T-cell (primary cell): Measurements from ENCODE around the gene LRRK1. TPM values are rescaled to one million over a fixed set of nuclear protein-coding genes. Genes with fewer than 3 reads are reported as not detected.

ENCODE experiments used
- ATAC-seq, 4 experiments: fragments of 200-7000 bp in 3 of 4; fragments of 150-1000 bp in 1 of 4; cut with Tn5 transposase; replicated peaks in 1 of 4; 1 replicate in 3 of 4; 2 replicates in 1 of 4; pipeline ENCODE4 v1.10.0; 2021; ENCODE audit warnings: moderate library complexity in 3 of 4, mild to moderate bottlenecking in 2 of 4, moderate number of reproducible peaks in 1 of 4
- CTCF ChIA-PET, 2 donors: fragments of 300-600 bp; sonication (Branson Sonifier 250); formaldehyde crosslinking; loops; one replicate each; lab custom pipeline; 2022; ENCODE audit warnings: antibody characterized with exemption in 2 of 2; lab: Charles Lee
- POLR2A ChIA-PET, 2 donors: fragments of 300-600 bp; sonication (Branson Sonifier 250); formaldehyde crosslinking; loops; one replicate each; lab custom pipeline; 2022; ENCODE audit warnings: antibody characterized with exemption in 2 of 2; lab: Charles Lee
- DNase-seq, 35 experiments: peaks; one replicate each; pipeline versions ENCODE4 v3.0.0 to v3.0.0-alpha.2; 2013 to 2023
- H3K27ac ChIP-seq: one replicate; pipeline ENCODE4 v1.5.1; 2013; ENCODE audit warnings: low read length
- H3K27me3 ChIP-seq, 2 experiments: replicated peaks in 1 of 2; 1 replicate in 1 of 2; 2 replicates in 1 of 2; pipeline versions ENCODE4 v1.6.1 to v1.7.0; 2013; ENCODE audit warnings: low read length in 1 of 2, mixed read lengths in 1 of 2; ENCODE audit not compliant: control insufficient read depth in 2 of 2, insufficient read depth in 2 of 2; ENCODE audit errors: extremely low read depth in 1 of 2
- H3K36me3 ChIP-seq, 2 donors: 1 replicate in 1 of 2; 2 replicates in 1 of 2; pipeline versions ENCODE4 v1.6.1 to v1.7.0; 2013; ENCODE audit warnings: low read length in 1 of 2; ENCODE audit not compliant: control insufficient read depth in 2 of 2, insufficient read depth in 1 of 2; ENCODE audit errors: extremely low read depth in 1 of 2
- H3K4me1 ChIP-seq, 2 experiments: 1 replicate in 1 of 2; 2 replicates in 1 of 2; pipeline versions ENCODE4 v1.6.1 to v1.7.0; 2013; ENCODE audit warnings: low read length in 2 of 2, mixed read lengths in 1 of 2; ENCODE audit not compliant: insufficient read depth in 2 of 2, control insufficient read depth in 1 of 2; ENCODE audit errors: extremely low read depth in 1 of 2
- H3K4me3 ChIP-seq, 2 donors: 1 replicate in 1 of 2; 2 replicates in 1 of 2; pipeline versions ENCODE4 v1.5.1 to v1.7.0; 2013; ENCODE audit warnings: mild to moderate bottlenecking in 2 of 2, low read length in 1 of 2, moderate library complexity in 1 of 2; ENCODE audit not compliant: control insufficient read depth in 1 of 2; ENCODE audit errors: extremely low read depth in 1 of 2
- H3K9me3 ChIP-seq: 2 replicates; pipeline ENCODE4 v1.7.0; 2013
- H3K27ac Mint-ChIP-seq, 2 donors: one replicate each; pipeline ENCODE4 v1.8.0; 2020 to 2021; ENCODE audit warnings: mild to moderate bottlenecking in 2 of 2, mixed read lengths in 2 of 2
- H3K27me3 Mint-ChIP-seq, 2 donors: one replicate each; pipeline ENCODE4 v1.8.0; 2021 to 2022; ENCODE audit warnings: mixed read lengths in 2 of 2
- H3K36me3 Mint-ChIP-seq: one replicate; pipeline ENCODE4 v1.8.0; 2021; ENCODE audit warnings: mixed read lengths
- H3K4me1 Mint-ChIP-seq, 3 donors: one replicate each; pipeline ENCODE4 v1.8.0; 2020 to 2022; ENCODE audit warnings: mixed read lengths in 3 of 3, mild to moderate bottlenecking in 1 of 3
- H3K4me3 Mint-ChIP-seq, 3 donors: one replicate each; pipeline ENCODE4 v1.8.0; 2020 to 2022; ENCODE audit warnings: mild to moderate bottlenecking in 3 of 3, mixed read lengths in 3 of 3, moderate library complexity in 3 of 3
- H3K9me3 Mint-ChIP-seq, 3 donors: one replicate each; pipeline ENCODE4 v1.8.0; 2020 to 2022; ENCODE audit warnings: mixed read lengths in 3 of 3
- WGBS: methylation state at CpG from one replicate; pipeline ENCODE4 v1.1.5; 2013; ENCODE audit warnings: missing lambda C conversion rate; ENCODE audit not compliant: insufficient coverage; 5-methylcytosine and 5-hydroxymethylcytosine counted together
- total RNA-seq, 35 experiments: library from RNA in 6 of 35; stranded (reverse) in 6 of 35; fragments of 120-200 nt in 1 of 35; gene quantifications; one replicate each; pipeline versions ENCODE4 v1.2.1 to v1.2.4 and lab custom pipeline; 2013 to 2026

Gene LRRK1, protein sequence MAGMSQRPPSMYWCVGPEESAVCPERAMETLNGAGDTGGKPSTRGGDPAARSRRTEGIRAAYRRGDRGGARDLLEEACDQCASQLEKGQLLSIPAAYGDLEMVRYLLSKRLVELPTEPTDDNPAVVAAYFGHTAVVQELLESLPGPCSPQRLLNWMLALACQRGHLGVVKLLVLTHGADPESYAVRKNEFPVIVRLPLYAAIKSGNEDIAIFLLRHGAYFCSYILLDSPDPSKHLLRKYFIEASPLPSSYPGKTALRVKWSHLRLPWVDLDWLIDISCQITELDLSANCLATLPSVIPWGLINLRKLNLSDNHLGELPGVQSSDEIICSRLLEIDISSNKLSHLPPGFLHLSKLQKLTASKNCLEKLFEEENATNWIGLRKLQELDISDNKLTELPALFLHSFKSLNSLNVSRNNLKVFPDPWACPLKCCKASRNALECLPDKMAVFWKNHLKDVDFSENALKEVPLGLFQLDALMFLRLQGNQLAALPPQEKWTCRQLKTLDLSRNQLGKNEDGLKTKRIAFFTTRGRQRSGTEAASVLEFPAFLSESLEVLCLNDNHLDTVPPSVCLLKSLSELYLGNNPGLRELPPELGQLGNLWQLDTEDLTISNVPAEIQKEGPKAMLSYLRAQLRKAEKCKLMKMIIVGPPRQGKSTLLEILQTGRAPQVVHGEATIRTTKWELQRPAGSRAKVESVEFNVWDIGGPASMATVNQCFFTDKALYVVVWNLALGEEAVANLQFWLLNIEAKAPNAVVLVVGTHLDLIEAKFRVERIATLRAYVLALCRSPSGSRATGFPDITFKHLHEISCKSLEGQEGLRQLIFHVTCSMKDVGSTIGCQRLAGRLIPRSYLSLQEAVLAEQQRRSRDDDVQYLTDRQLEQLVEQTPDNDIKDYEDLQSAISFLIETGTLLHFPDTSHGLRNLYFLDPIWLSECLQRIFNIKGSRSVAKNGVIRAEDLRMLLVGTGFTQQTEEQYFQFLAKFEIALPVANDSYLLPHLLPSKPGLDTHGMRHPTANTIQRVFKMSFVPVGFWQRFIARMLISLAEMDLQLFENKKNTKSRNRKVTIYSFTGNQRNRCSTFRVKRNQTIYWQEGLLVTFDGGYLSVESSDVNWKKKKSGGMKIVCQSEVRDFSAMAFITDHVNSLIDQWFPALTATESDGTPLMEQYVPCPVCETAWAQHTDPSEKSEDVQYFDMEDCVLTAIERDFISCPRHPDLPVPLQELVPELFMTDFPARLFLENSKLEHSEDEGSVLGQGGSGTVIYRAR (N-terminal part only)
- total RNA-seq, result 1 to 10 TPM; 1.1 to 2.0 (median 1.7) TPM
- total RNA-seq (2013), result 0.61 TPM
- total RNA-seq (lab: John Stamatoyannopoulos, UW), result 0.61 to 8.9 (median 1.9) reads per million in 29 experiments

DNA sequence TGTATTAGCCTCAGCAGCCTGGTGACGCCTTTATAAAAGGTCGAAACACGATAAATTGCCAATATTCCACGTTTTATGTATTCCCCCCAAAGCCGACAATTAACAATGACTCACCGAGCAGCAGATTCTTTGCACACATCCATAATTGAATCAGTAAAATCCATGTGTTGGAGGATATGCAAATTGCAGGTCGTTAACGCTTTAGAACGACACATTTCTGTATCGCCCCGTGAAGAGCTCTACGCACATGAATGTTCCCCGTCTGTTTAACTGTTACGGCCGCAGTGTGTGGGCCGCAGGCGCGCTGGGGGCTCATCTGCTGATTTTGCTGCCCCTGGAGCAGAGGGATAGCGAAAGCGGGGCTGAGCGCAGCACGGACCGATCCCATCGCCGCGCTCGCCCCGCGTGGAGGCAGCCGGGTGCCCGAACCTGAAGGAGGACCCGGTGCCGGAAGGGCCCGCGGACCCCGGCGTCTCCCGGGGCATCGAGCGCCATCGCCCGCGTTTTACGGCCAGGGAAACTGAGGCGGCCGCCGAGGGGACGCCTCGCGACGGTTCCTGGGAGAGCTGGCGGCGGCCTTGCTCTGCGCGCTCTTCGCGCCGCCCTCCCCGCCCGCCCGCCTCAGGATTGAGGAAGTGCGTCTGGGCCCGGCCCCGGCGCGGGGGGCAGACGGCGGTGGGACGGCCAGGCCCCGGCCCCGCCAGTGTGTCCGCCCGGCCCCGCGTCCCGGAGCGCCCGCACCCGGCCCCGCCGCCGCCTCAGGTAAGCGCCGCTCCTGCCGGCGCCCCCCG, at the start of gene LRRK1:
LRRK1 (plus strand) TSS at position 668 of the 791 bp plus-strand sequence. CDS start 5,276 bp downstream, outside the sequence.
- 2% methylated on average over 84 of the region's 87 CpGs for WGBS
- Mint-ChIP-seq H3K4me1 (peaks cover 6 to 27% (median 19%) of the 10 kb centered on the region in 3 donors), H3K4me3 (peak within 1 kb of the TSS; percentile 57 to 80 (median 72)), H3K36me3 (no peaks in the 10 kb centered on the region), H3K27ac (no peak within 1 kb of the TSS), H3K27me3 (peaks cover 62 to 65% of the 10 kb centered on the region in 2 donors), H3K9me3 (no peaks in the 10 kb centered on the region)
- no peaks in the 10 kb centered on the region for H3K9me3 ChIP-seq
- peaks cover 0 to 15% of the 10 kb centered on the region in 2 experiments for H3K4me1 ChIP-seq
- ATAC-seq (peak; percentile 21 to 39 (median 36)), DNase-seq (peak in 5 of 35 experiments; percentile 1 to 27 (median 10))
- peak within 1 kb of the TSS; percentile 43 to 48 for H3K4me3 ChIP-seq
- H3K27me3 ChIP-seq, result peaks cover 0 to 50% of the 10 kb centered on the region in 2 experiments
- no peak within 1 kb of the TSS for H3K27ac ChIP-seq
- H3K36me3 ChIP-seq, result no peaks in the 10 kb centered on the region
- POLR2A ChIA-PET, result no interaction called here
- CTCF ChIA-PET, result interaction anchor here (0.9 to 3.5 kb wide), 3 partner anchors 14 to 89 kb away, joined by 3 to 30 read pairs (median 4); no protein-coding TSS in a partner anchor

DNA sequence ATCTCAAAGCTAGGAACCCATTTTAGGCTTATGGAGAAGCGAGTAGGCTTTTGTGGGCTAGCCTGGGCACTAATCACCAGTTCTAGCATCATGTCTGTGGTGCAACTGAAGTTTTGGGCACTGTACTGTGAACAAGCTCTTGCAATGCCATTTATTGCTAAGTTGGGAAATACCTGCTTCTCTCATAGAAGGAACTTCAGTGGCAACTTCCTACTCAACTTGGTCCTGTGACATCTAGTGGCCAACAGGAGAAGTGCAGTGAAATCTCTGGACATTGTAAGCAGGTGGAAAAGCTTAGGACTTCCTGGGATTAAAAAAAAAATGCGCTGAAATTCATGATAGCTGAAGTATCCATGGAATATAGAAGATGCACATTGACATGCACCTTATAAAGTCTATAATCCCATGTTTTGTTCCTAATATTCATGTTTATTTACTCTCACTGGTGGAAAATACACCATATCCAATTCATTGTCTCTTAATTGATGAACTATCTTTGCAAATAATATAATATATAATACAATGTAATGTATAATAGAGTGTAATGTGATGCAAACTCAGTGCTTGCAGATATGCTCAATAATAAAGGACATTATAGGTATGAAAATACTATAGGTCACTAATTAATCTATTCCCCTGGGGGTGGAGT, 46.0 kb upstream of the LRRK1 start:
- DNase-seq (peak in 23 of 35 experiments; percentile 3 to 76 (median 26)), ATAC-seq (peak; percentile 51 to 60 (median 55))
- H3K4me3 Mint-ChIP-seq, result no peak overlapping the region
- H3K36me3 ChIP-seq, result no peaks in the 10 kb centered on the region
- no peak overlapping the region for H3K27ac ChIP-seq
- H3K36me3 Mint-ChIP-seq, result no peaks in the 10 kb centered on the region
- H3K4me1 Mint-ChIP-seq, result peaks cover 0 to 1% (median 0%) of the 10 kb centered on the region in 3 donors
- H3K27ac Mint-ChIP-seq, result no peak overlapping the region
- H3K27me3 Mint-ChIP-seq, result peaks cover 31 to 35% of the 10 kb centered on the region in 2 donors
- POLR2A ChIA-PET, result no interaction called here
- no peak overlapping the region for H3K4me3 ChIP-seq
- H3K4me1 ChIP-seq, result peaks cover 0 to 2% of the 10 kb centered on the region in 2 experiments
- WGBS, result 91% methylated on average over 1 of the region's 2 CpGs
- H3K9me3 ChIP-seq, result no peaks in the 10 kb centered on the region
- CTCF ChIA-PET, result interaction anchor here (0.6 to 2.6 kb wide), 10 partner anchors 8 to 715 kb away, joined by 3 to 9 read pairs (median 4); no protein-coding TSS in a partner anchor
- H3K27me3 ChIP-seq, result peaks cover 4 to 24% of the 10 kb centered on the region in 2 experiments
- no peaks in the 10 kb centered on the region for H3K9me3 Mint-ChIP-seq

DNA sequence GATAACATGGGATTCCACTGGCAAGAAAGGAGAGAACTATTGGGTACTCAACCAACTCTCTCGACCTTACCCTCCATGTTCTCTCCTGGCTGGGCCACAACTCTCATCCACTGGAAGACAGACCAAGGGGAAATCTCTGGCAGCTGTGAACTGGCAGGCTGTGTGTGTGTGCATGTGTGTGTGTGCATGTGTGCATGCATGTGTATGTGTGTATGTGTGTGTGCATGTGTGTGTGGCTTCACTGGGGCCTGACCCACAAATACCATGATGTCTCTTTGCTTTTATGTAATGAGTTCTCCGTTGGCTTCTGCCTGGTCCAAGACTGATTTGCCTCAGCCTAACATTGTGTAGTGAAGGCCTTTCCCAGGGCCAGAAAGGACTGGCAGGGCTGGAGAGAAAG, 43.7 kb upstream of the LRRK1 start:
- WGBS, result no CpG with 5 or more reads among the region's 2 CpGs
- H3K9me3 ChIP-seq, result no peaks in the 10 kb centered on the region
- Mint-ChIP-seq H3K27me3 (peaks cover 38 to 39% of the 10 kb centered on the region in 2 donors), H3K9me3 (no peaks in the 10 kb centered on the region), H3K36me3 (no peaks in the 10 kb centered on the region), H3K4me3 (no peak overlapping the region), H3K4me1 (peaks cover 4 to 8% (median 8%) of the 10 kb centered on the region in 3 donors), H3K27ac (no peak overlapping the region)
- ATAC-seq, result no peak
- POLR2A ChIA-PET, result no interaction called here
- DNase-seq, result no peak
- H3K4me3 ChIP-seq, result no peak overlapping the region
- peaks cover 7 to 36% of the 10 kb centered on the region in 2 experiments for H3K27me3 ChIP-seq
- no peak overlapping the region for H3K27ac ChIP-seq
- H3K36me3 ChIP-seq, result no peaks in the 10 kb centered on the region
- H3K4me1 ChIP-seq, result peaks cover 0 to 6% of the 10 kb centered on the region in 2 experiments
- CTCF ChIA-PET, result interaction anchor here (1.6 to 1.7 kb wide), 2 partner anchors 249 to 254 kb away, joined by 3 read pairs; no protein-coding TSS in a partner anchor

DNA sequence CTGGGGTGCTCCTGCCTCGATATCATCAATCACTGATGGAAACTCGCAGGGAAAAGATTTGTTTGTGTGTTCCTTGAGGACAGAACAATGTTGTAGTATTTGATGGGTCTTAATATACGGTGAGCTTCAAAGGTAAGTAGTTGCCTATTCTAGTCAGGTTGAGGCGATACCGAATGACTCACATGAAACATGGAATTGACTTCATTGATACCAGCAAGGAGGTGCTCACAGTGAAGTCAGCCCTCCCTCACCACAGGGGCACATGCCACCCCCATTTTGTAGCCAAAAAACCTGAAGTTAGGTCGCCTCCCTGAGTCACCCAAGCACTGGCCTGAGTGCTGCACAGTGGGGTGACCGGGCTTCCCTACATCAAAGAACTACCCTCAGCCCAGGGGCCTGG, 43.2 kb upstream of the LRRK1 start:
- Mint-ChIP-seq H3K4me1 (peaks cover 9 to 13% (median 12%) of the 10 kb centered on the region in 3 donors), H3K36me3 (no peaks in the 10 kb centered on the region), H3K27ac (no peak overlapping the region), H3K4me3 (no peak overlapping the region), H3K27me3 (peaks cover 43 to 44% of the 10 kb centered on the region in 2 donors), H3K9me3 (no peaks in the 10 kb centered on the region)
- no peak for ATAC-seq
- Histone ChIP-seq H3K9me3 (no peaks in the 10 kb centered on the region), H3K4me1 (peaks cover 0 to 7% of the 10 kb centered on the region in 2 experiments), H3K27me3 (peaks cover 11 to 41% of the 10 kb centered on the region in 2 experiments), H3K36me3 (no peaks in the 10 kb centered on the region), H3K27ac (no peak overlapping the region), H3K4me3 (no peak overlapping the region)
- CTCF ChIA-PET, result interaction anchor here (1.6 to 1.7 kb wide), 2 partner anchors 249 to 255 kb away, joined by 3 read pairs; no protein-coding TSS in a partner anchor
- DNase-seq, result no peak
- WGBS, result 90% methylated on average over 2 of the region's 7 CpGs
- POLR2A ChIA-PET, result no interaction called here

DNA sequence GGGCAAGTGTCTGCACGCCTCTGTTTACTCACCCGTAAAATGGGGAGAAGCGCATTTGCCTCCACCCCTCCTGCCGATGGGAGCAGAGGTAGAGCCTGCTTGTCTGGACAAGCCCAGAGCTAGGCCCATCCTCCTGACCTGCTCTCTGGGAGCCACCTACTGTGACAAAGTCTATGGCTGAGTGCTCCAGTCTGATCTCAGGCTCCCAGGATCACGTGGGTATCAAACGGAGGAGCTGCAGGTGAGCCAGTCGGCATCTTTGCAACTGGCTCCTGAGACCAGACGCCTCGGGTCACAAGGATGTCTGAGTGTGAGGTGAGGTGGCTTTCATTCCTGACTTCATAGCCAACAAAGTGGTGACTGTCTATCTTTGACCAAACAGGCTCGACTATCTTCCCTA, 41.6 kb upstream of the LRRK1 start:
- H3K4me3 Mint-ChIP-seq, result peak overlapping the region in 1 of 3 donors; percentile 71
- WGBS, result 81% methylated on average over 6 of the region's 10 CpGs
- H3K27me3 ChIP-seq, result peaks cover 16 to 48% of the 10 kb centered on the region in 2 experiments

More for the DNA sequence above, 41.6 kb upstream of the LRRK1 start:
- Histone ChIP-seq H3K4me3 (no peak overlapping the region), H3K9me3 (no peaks in the 10 kb centered on the region), H3K4me1 (peaks cover 0 to 7% of the 10 kb centered on the region in 2 experiments), H3K36me3 (no peaks in the 10 kb centered on the region), H3K27ac (no peak overlapping the region)
- Mint-ChIP-seq H3K36me3 (no peaks in the 10 kb centered on the region), H3K9me3 (no peaks in the 10 kb centered on the region), H3K27me3 (peaks cover 56 to 60% of the 10 kb centered on the region in 2 donors), H3K27ac (no peak overlapping the region), H3K4me1 (peaks cover 9 to 13% (median 13%) of the 10 kb centered on the region in 3 donors)
- ATAC-seq (no peak), DNase-seq (no peak)
- CTCF ChIA-PET, result interaction anchor here in 1 of 2 donors (0.5 kb wide), 1 partner anchor 299 kb away, joined by 3 read pairs; no protein-coding TSS in a partner anchor
- POLR2A ChIA-PET, result no interaction called here
